GM18870 (cell line): Measurements from ENCODE around the gene OCA2.
"Not testable (repeated sequence)": the region's sequence is repeated elsewhere in the genome, so short reads cannot be mapped to it uniquely, and the experiment has no call there.

Experiments used
- ATAC-seq: cut with Tn5 transposase; IDR thresholded peaks from one replicate; pipeline ENCODE4 v1.9.1; 2021; ENCODE audit warnings: moderate library complexity; ENCODE audit not compliant: unreplicated experiment

The OCA2 gene

GRCh38 chr15:27958911-27959578 is 140.1 kb downstream of the OCA2 start:
- no peak for ATAC-seq

- ATAC-seq, result no peak
Measured at GRCh38 chr15:27956285-27956684, 142.8 kb downstream of the OCA2 start.

GRCh38 chr15:27955087-27955486 is 144.0 kb downstream of the OCA2 start:
- ATAC-seq, result no peak

GRCh38 chr15:27952593-27952992 is 146.5 kb downstream of the OCA2 start:
- ATAC-seq, result not testable (repeated sequence)

- no peak for ATAC-seq
Measured at GRCh38 chr15:27951191-27951890, 147.8 kb downstream of the OCA2 start.

GRCh38 chr15:27949089-27949488 is 150.0 kb downstream of the OCA2 start:
- ATAC-seq, result no peak

- no peak for ATAC-seq
Measured at GRCh38 chr15:27939246-27939645, 159.9 kb downstream of the OCA2 start.

- ATAC-seq, result no peak
Measured at GRCh38 chr15:27937851-27938250, 161.3 kb downstream of the OCA2 start.

- no peak for ATAC-seq
Measured at GRCh38 chr15:27936164-27936563, 163.0 kb downstream of the OCA2 start.

- no peak for ATAC-seq
Measured at GRCh38 chr15:27935328-27935727, 163.8 kb downstream of the OCA2 start.

GRCh38 chr15:27934782-27935181 is 164.3 kb downstream of the OCA2 start:
- ATAC-seq, result no peak

GRCh38 chr15:27933562-27933961 is 165.6 kb downstream of the OCA2 start:
- no peak for ATAC-seq

GRCh38 chr15:27932600-27932999 is 166.5 kb downstream of the OCA2 start:
- ATAC-seq, result no peak

- ATAC-seq, result no peak
Measured at GRCh38 chr15:27928386-27928785, 170.7 kb downstream of the OCA2 start.

GRCh38 chr15:27912283-27912682 is 186.8 kb downstream of the OCA2 start:
- no peak for ATAC-seq

- no peak for ATAC-seq
Measured at GRCh38 chr15:27906802-27907201, 192.3 kb downstream of the OCA2 start.

GRCh38 chr15:27903405-27903804 is 195.7 kb downstream of the OCA2 start:
- ATAC-seq, result no peak

- ATAC-seq, result no peak
Measured at GRCh38 chr15:27902680-27903385, 196.3 kb downstream of the OCA2 start.

- ATAC-seq, result no peak
Measured at GRCh38 chr15:27899583-27900285, 199.4 kb downstream of the OCA2 start.

- ATAC-seq, result no peak
Measured at GRCh38 chr15:27897481-27897880, 201.6 kb downstream of the OCA2 start.

GRCh38 chr15:27894645-27895044 is 204.5 kb downstream of the OCA2 start:
- no peak for ATAC-seq
